C4-2B (cell line): ENCODE results near the gene ANKRD44.
"Not testable (repeated sequence)": the region's sequence is repeated elsewhere in the genome, so short reads cannot be mapped to it uniquely, and the experiment has no call there.

Experiments
- H3K27ac ChIP-seq: fragments of 450-650 bp; 2 replicates; pipeline ENCODE4 v1.5.1; 2017
- CTCF ChIP-seq: fragments of 450-650 bp; conservative IDR thresholded peaks from 2 replicates; pipeline ENCODE4 v1.5.1; 2017; ENCODE audit warnings: mild to moderate bottlenecking
- ZFX ChIP-seq: fragments of 450-650 bp; IDR thresholded peaks from 2 replicates; pipeline ENCODE4 v1.6.1; 2017

Gene ANKRD44

GRCh38 chr2:197034292-197034691 lies 276.3 kb downstream of the ANKRD44 start:
- H3K27ac ChIP-seq, result no peak overlapping the region
- TF ChIP-seq ZFX (no peak), CTCF (no peak)

GRCh38 chr2:197033222-197033621 lies 277.4 kb downstream of the ANKRD44 start:
- H3K27ac ChIP-seq, result no peak overlapping the region

GRCh38 chr2:197031803-197032202 lies 278.8 kb downstream of the ANKRD44 start:
- TF ChIP-seq CTCF, result no peak
- TF ChIP-seq ZFX, result no peak
- H3K27ac ChIP-seq, result no peak overlapping the region

More at GRCh38 chr2:197033222-197033621, 277.4 kb downstream of the ANKRD44 start:
- TF ChIP-seq CTCF, result no peak
- TF ChIP-seq ZFX, result no peak

GRCh38 chr2:197030090-197030489 lies 280.5 kb downstream of the ANKRD44 start:
- no peak for TF ChIP-seq CTCF
- no peak for TF ChIP-seq ZFX
- H3K27ac ChIP-seq, result no peak overlapping the region

GRCh38 chr2:197028633-197029032 lies 281.9 kb downstream of the ANKRD44 start:
- TF ChIP-seq ZFX, result no peak
- TF ChIP-seq CTCF, result no peak
- no peak overlapping the region for H3K27ac ChIP-seq

GRCh38 chr2:197028230-197028629 lies 282.4 kb downstream of the ANKRD44 start:
- H3K27ac ChIP-seq, result no peak overlapping the region
- TF ChIP-seq ZFX, result no peak
- TF ChIP-seq CTCF, result no peak

GRCh38 chr2:197024206-197024605 lies 286.4 kb downstream of the ANKRD44 start:
- TF ChIP-seq ZFX, result no peak
- no peak for TF ChIP-seq CTCF
- no peak overlapping the region for H3K27ac ChIP-seq

GRCh38 chr2:197020921-197021320 lies 289.7 kb downstream of the ANKRD44 start:
- H3K27ac ChIP-seq, result not testable (repeated sequence)
